Spleen (tissue), 11 donors: ENCODE measurements around the gene PXK. TPM values are rescaled to one million over a fixed set of nuclear protein-coding genes. Genes with fewer than 3 reads are reported as not detected.

Source experiments
- DNase-seq: peaks from one replicate; pipeline ENCODE4 v3.0.0-alpha.2; 2020
- H3K27ac ChIP-seq, 8 donors: fragments of 200-600 bp; sonication (generic) in 7 of 8; 1 replicate in 4 of 8; 2 replicates in 4 of 8; pipeline versions ENCODE4 v1.5.0 to v1.8.0; 2016 to 2021; ENCODE audit warnings: inconsistent platforms in 4 of 8, mild to moderate bottlenecking in 4 of 8, moderate library complexity in 1 of 8
- H3K27me3 ChIP-seq, 7 donors: fragments of 200-600 bp; sonication (generic) in 6 of 7; replicated peaks in 1 of 7; 1 replicate in 4 of 7; 2 replicates in 3 of 7; pipeline versions ENCODE4 v1.5.0 to v1.8.0; 2016 to 2021; ENCODE audit warnings: inconsistent platforms in 3 of 7, mild to moderate bottlenecking in 1 of 7
- H3K36me3 ChIP-seq, 6 donors: fragments of 200-600 bp; sonication (generic) in 5 of 6; 1 replicate in 4 of 6; 2 replicates in 2 of 6; pipeline versions ENCODE4 v1.5.0 to v1.8.0; 2016 to 2021; ENCODE audit warnings: inconsistent platforms in 2 of 6
- H3K4me1 ChIP-seq, 6 donors: fragments of 200-600 bp; sonication (generic) in 5 of 6; 1 replicate in 3 of 6; 2 replicates in 3 of 6; pipeline versions ENCODE4 v1.5.0 to v1.8.0; 2016 to 2021; ENCODE audit warnings: inconsistent platforms in 3 of 6
- H3K4me3 ChIP-seq, 8 donors: fragments of 200-600 bp; sonication (generic) in 7 of 8; 1 replicate in 4 of 8; 2 replicates in 4 of 8; pipeline versions ENCODE4 v1.5.0 to v1.8.0; 2016 to 2021; ENCODE audit warnings: inconsistent platforms in 4 of 8, mild to moderate bottlenecking in 4 of 8, moderate library complexity in 2 of 8
- H3K9me3 ChIP-seq, 8 donors: fragments of 200-600 bp; sonication (generic) in 7 of 8; 1 replicate in 4 of 8; 2 replicates in 4 of 8; pipeline versions ENCODE4 v1.5.0 to v1.8.0; 2016 to 2021; ENCODE audit warnings: inconsistent platforms in 4 of 8
- CTCF ChIP-seq, 11 experiments: fragments of 200-600 bp in 7 of 11; fragments of 450-650 bp in 4 of 11; sonication (generic) in 4 of 11; IDR thresholded peaks in 8 of 11; conservative IDR thresholded peaks in 3 of 11; 1 replicate in 7 of 11; 2 replicates in 4 of 11; pipeline versions ENCODE4 v1.4.0 to v1.8.0; 2016 to 2021; ENCODE audit warnings: antibody characterized with exemption in 11 of 11, inconsistent platforms in 4 of 11, mild to moderate bottlenecking in 1 of 11
- POLR2A ChIP-seq, 3 donors: fragments of 450-650 bp; IDR thresholded peaks; one replicate each; pipeline ENCODE4 v1.5.1; 2017; ENCODE audit warnings: antibody characterized with exemption in 3 of 3, mild to moderate bottlenecking in 1 of 3
- POLR2AphosphoS5 ChIP-seq, 3 donors: sonication (generic); formaldehyde crosslinking; IDR thresholded peaks; one replicate each; pipeline ENCODE4 v1.5.1; 2017; ENCODE audit warnings: antibody characterized with exemption in 3 of 3
- WGBS, 5 donors: extraction: QIAGEN DNeasy Blood & Tissue Kit in 3 of 5; methylation state at CpG; one replicate each; pipeline versions ENCODE4 v1.1.5 to v1.1.7; 2013 to 2018; 5-methylcytosine and 5-hydroxymethylcytosine counted together
- intact Hi-C: fragments of 100-400 bp; cut with DNase I; formaldehyde crosslinking; loops from one replicate; pipeline ENCODE4 v1.15.0; 2023; ENCODE audit warnings: low total_unique reads
- polyA plus RNA-seq, 3 donors: library from polyadenylated mRNA; stranded (reverse); fragments of 200-250 nt; gene quantifications; one replicate each; pipeline ENCODE4 v1.2.1, GENCODE V29; 2013
- total RNA-seq, 7 donors: library from RNA; depleted of rRNA in 3 of 7; stranded (reverse); fragments of >200 nt in 3 of 7; fragmentation: NEBNext Ultra II Directional in 4 of 7; extraction: Animal tissue kit (Norgen Biotek cat#: 25700) in 4 of 7; gene quantifications; one replicate each; pipeline versions ENCODE4 v1.1.0 to v1.2.1, GENCODE V29; 2016 to 2021
- donor health status: healthy with polysubstance abuse.
- donor health status: DM: no; HTN: no; CAD: no; lungs with moderate emphysema.
- donor health status: DM: no; HTN: no; CAD: no.
- donor health status: Bipolar disorder and iron deficiency.
- donor health status: healthy.
- donor health status: DM: no; HTN: no; CAD: no.
- donor health status: DM: yes; HTN: yes; CAD: no.

PXK gene
- total and polyA plus RNA-seq, 10 donors = 19.3 to 80.9 (median 49.7) TPM

GRCh38 chr3:58299839-58300516 lies 32.7 kb upstream of the PXK start:
- WGBS, 5 donors = 16 to 22% (median 19%) methylated on average over 8 of the region's 8 CpGs
- peak in 10 of 11 experiments; percentile 30 to 64 (median 44) for TF ChIP-seq CTCF (IDR thresholded peaks at IDR 0.05 in 8 of 11, conservative IDR thresholded peaks at IDR 0.05 in 3 of 11)
- peak in 1 of 3 donors; percentile 13 for TF ChIP-seq POLR2AphosphoS5 (IDR thresholded peaks at IDR 0.05)
- no peak for TF ChIP-seq POLR2A (IDR thresholded peaks at IDR 0.05)
- Histone ChIP-seq H3K36me3 (peaks cover 0 to 6% (median 0%) of the 10 kb centered on the region in 6 donors), H3K27ac (peak overlapping the region in 1 of 8 donors; percentile 39), H3K4me1 (peaks cover 0 to 36% (median 5%) of the 10 kb centered on the region in 6 donors), H3K9me3 (peaks cover 0 to 20% (median 13%) of the 10 kb centered on the region in 8 donors), H3K27me3 (peaks cover 0 to 5% (median 0%) of the 10 kb centered on the region in 7 donors), H3K4me3 (no peak overlapping the region)
- intact Hi-C loops = loop anchor here (2.0 to 10.0 kb wide), 3 partner anchors 55 to 295 kb away; partner anchors contain the start of gene FLNB
- DNase-seq = no peak

GRCh38 chr3:58305882-58306711 lies 26.6 kb upstream of the PXK start, which contains the start of the genes HTD2 and RPP14:
HTD2 (plus strand) TSS chr3:58306520; CDS start chr3:58317614, 11,094 bp downstream.
RPP14 (plus strand) TSS chr3:58306245; CDS start chr3:58310330, 4,085 bp downstream.
- peaks cover 26 to 40% (median 33%) of the 10 kb centered on the region in 6 donors for H3K4me1 ChIP-seq
- peaks cover 0 to 4% (median 0%) of the 10 kb centered on the region in 7 donors for H3K27me3 ChIP-seq
- DNase-seq = peak; percentile 100
- H3K27ac ChIP-seq = peak within 1 kb of the TSS; percentile 96 to 99 (median 97)
- peaks cover 0 to 14% (median 10%) of the 10 kb centered on the region in 8 donors for H3K9me3 ChIP-seq
- peaks cover under 1 to 24% (median 11%) of the 10 kb centered on the region in 6 donors for H3K36me3 ChIP-seq
- WGBS, 5 donors = 4 to 6% (median 5%) methylated on average over 50 to 71 of the region's 71 CpGs
- intact Hi-C loops = loop anchor here (10.0 kb wide), 1 partner anchor 301 kb away; the partner anchor contains the start of gene FLNB
- TF ChIP-seq POLR2A (IDR thresholded peaks at IDR 0.05) (peak in 1 of 3 donors; percentile 59), POLR2AphosphoS5 (IDR thresholded peaks at IDR 0.05) (peak; percentile 96 to 97 (median 97)), CTCF (IDR thresholded peaks at IDR 0.05 in 8 of 11, conservative IDR thresholded peaks at IDR 0.05 in 3 of 11) (peak; percentile 96 to 99 (median 98))
- peak within 1 kb of the TSS; percentile 57 to 83 (median 72) for H3K4me3 ChIP-seq

GRCh38 chr3:58307639-58308215 lies 25.0 kb upstream of the PXK start:
- Histone ChIP-seq H3K36me3 (peaks cover 8 to 41% (median 28%) of the 10 kb centered on the region in 6 donors), H3K9me3 (no peaks in the 10 kb centered on the region), H3K27me3 (no peaks in the 10 kb centered on the region), H3K4me1 (peaks cover 26 to 47% (median 33%) of the 10 kb centered on the region in 6 donors), H3K27ac (peak overlapping the region; percentile 96 to 99 (median 97)), H3K4me3 (peak overlapping the region in 7 of 8 donors; percentile 57 to 78 (median 69))
- TF ChIP-seq POLR2AphosphoS5 (IDR thresholded peaks at IDR 0.05) (no peak), CTCF (IDR thresholded peaks at IDR 0.05 in 8 of 11, conservative IDR thresholded peaks at IDR 0.05 in 3 of 11) (peak in 8 of 11 experiments; percentile 22 to 67 (median 48))
- 31 to 47% (median 37%) methylated on average over 10 of the region's 10 CpGs for WGBS, 5 donors
- intact Hi-C loops = loop anchor here (10.0 kb wide), 1 partner anchor 303 kb away; the partner anchor contains the start of gene FLNB
- DNase-seq = no peak
